ENCODE results near the gene ADGRF1.

DNA sequence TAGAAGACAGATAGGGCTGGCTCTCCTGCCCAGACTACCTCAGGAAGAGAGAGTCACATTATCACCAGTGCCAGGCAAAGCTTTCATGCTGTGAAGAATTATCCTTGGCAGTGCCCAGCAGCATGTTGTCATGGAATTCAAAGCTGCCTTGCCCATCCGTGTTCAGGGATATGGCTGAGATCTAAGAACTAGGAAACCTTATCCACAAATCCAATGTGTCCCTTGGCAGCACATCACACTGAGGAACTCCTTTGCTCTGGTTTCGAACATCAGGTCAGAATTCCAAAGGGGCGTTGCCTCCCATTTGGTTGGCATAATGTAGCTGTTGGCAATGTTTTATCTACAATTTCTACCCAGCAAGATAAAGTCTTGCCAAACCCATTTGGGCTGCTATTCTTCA is 52.7 kb downstream of the ADGRF1 start:
- TF ChIP-seq, protein P1, sequence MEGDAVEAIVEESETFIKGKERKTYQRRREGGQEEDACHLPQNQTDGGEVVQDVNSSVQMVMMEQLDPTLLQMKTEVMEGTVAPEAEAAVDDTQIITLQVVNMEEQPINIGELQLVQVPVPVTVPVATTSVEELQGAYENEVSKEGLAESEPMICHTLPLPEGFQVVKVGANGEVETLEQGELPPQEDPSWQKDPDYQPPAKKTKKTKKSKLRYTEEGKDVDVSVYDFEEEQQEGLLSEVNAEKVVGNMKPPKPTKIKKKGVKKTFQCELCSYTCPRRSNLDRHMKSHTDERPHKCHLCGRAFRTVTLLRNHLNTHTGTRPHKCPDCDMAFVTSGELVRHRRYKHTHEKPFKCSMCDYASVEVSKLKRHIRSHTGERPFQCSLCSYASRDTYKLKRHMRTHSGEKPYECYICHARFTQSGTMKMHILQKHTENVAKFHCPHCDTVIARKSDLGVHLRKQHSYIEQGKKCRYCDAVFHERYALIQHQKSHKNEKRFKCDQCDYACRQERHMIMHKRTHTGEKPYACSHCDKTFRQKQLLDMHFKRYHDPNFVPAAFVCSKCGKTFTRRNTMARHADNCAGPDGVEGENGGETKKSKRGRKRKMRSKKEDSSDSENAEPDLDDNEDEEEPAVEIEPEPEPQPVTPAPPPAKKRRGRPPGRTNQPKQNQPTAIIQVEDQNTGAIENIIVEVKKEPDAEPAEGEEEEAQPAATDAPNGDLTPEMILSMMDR (IDR thresholded peaks at IDR 0.05), result no peak
- TF ChIP-seq NRF1 (IDR thresholded peaks at IDR 0.05; ENCODE audit: low read depth, low read length) (no peak), POLR2AphosphoS5 (IDR thresholded peaks at IDR 0.05; ENCODE audit: low read depth, low read length) (no peak), YY1 (IDR thresholded peaks at IDR 0.05; ENCODE audit: low read depth) (no peak), NFIC (IDR thresholded peaks at IDR 0.05; ENCODE audit: borderline replicate concordance) (no peak), EP300 (IDR thresholded peaks at IDR 0.05; ENCODE audit: borderline replicate concordance in 1 of 2, low read depth in 1 of 2, low read length in 1 of 2) (no peak), RAD21 (IDR thresholded peaks at IDR 0.05; ENCODE audit: low read length) (no peak), EZH2phosphoT487 (IDR thresholded peaks at IDR 0.05; ENCODE audit: borderline replicate concordance, low read depth) (no peak)
- TF ChIP-seq, protein P2, sequence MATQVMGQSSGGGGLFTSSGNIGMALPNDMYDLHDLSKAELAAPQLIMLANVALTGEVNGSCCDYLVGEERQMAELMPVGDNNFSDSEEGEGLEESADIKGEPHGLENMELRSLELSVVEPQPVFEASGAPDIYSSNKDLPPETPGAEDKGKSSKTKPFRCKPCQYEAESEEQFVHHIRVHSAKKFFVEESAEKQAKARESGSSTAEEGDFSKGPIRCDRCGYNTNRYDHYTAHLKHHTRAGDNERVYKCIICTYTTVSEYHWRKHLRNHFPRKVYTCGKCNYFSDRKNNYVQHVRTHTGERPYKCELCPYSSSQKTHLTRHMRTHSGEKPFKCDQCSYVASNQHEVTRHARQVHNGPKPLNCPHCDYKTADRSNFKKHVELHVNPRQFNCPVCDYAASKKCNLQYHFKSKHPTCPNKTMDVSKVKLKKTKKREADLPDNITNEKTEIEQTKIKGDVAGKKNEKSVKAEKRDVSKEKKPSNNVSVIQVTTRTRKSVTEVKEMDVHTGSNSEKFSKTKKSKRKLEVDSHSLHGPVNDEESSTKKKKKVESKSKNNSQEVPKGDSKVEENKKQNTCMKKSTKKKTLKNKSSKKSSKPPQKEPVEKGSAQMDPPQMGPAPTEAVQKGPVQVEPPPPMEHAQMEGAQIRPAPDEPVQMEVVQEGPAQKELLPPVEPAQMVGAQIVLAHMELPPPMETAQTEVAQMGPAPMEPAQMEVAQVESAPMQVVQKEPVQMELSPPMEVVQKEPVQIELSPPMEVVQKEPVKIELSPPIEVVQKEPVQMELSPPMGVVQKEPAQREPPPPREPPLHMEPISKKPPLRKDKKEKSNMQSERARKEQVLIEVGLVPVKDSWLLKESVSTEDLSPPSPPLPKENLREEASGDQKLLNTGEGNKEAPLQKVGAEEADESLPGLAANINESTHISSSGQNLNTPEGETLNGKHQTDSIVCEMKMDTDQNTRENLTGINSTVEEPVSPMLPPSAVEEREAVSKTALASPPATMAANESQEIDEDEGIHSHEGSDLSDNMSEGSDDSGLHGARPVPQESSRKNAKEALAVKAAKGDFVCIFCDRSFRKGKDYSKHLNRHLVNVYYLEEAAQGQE (IDR thresholded peaks at IDR 0.05; ENCODE audit: low read depth, low read length), result no peak
- TF ChIP-seq, protein P3, sequence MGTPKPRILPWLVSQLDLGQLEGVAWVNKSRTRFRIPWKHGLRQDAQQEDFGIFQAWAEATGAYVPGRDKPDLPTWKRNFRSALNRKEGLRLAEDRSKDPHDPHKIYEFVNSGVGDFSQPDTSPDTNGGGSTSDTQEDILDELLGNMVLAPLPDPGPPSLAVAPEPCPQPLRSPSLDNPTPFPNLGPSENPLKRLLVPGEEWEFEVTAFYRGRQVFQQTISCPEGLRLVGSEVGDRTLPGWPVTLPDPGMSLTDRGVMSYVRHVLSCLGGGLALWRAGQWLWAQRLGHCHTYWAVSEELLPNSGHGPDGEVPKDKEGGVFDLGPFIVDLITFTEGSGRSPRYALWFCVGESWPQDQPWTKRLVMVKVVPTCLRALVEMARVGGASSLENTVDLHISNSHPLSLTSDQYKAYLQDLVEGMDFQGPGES (IDR thresholded peaks at IDR 0.05; ENCODE audit: low read depth, low read length), result no peak
- TF ChIP-seq, protein P4, sequence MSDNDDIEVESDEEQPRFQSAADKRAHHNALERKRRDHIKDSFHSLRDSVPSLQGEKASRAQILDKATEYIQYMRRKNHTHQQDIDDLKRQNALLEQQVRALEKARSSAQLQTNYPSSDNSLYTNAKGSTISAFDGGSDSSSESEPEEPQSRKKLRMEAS (IDR thresholded peaks at IDR 0.05; ENCODE audit: low read depth), result no peak
- TF ChIP-seq, protein P5, sequence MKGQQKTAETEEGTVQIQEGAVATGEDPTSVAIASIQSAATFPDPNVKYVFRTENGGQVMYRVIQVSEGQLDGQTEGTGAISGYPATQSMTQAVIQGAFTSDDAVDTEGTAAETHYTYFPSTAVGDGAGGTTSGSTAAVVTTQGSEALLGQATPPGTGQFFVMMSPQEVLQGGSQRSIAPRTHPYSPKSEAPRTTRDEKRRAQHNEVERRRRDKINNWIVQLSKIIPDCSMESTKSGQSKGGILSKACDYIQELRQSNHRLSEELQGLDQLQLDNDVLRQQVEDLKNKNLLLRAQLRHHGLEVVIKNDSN (IDR thresholded peaks at IDR 0.05; ENCODE audit: borderline replicate concordance, low read depth), result no peak
- TF ChIP-seq, protein P6, sequence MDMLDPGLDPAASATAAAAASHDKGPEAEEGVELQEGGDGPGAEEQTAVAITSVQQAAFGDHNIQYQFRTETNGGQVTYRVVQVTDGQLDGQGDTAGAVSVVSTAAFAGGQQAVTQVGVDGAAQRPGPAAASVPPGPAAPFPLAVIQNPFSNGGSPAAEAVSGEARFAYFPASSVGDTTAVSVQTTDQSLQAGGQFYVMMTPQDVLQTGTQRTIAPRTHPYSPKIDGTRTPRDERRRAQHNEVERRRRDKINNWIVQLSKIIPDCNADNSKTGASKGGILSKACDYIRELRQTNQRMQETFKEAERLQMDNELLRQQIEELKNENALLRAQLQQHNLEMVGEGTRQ (IDR thresholded peaks at IDR 0.05; ENCODE audit: borderline replicate concordance, low read depth, low read length), result no peak
